Stimulated activated naive CD4-positive, alpha-beta T cell (primary cell): ENCODE data around the gene C19orf12.
A peak's percentile ranks its signal among the peaks of the same experiment; 100 is the strongest.

ENCODE experiments used
- DNase-seq, 6 experiments: peaks; one replicate each; lab custom pipeline; 2025; lab: John Stamatoyannopoulos, UW

The C19orf12 gene

GRCh38 chr19:29662604-29663404, 52.3 kb downstream of the C19orf12 start:
- DNase-seq, result no peak

GRCh38 chr19:29662278-29662603, 52.8 kb downstream of the C19orf12 start:
- DNase-seq, result no peak

GRCh38 chr19:29660835-29661234, 54.2 kb downstream of the C19orf12 start:
- peak; percentile 21 to 72 (median 51) for DNase-seq

- no peak for DNase-seq
Observed at GRCh38 chr19:29658221-29658991, 56.7 kb downstream of the C19orf12 start.

- no peak for DNase-seq
Observed at GRCh38 chr19:29655648-29656335, 59.3 kb downstream of the C19orf12 start.

GRCh38 chr19:29653398-29653797, 61.7 kb downstream of the C19orf12 start:
- DNase-seq, result no peak

GRCh38 chr19:29651622-29652394, 63.3 kb downstream of the C19orf12 start:
- no peak for DNase-seq

GRCh38 chr19:29650772-29651387, 64.2 kb downstream of the C19orf12 start:
- no peak for DNase-seq
